NCI-H2171 (cell line): ENCODE measurements around the gene NABP2.
"Not testable (repeated sequence)": the region's sequence is repeated elsewhere in the genome, so short reads cannot be mapped to it uniquely, and the experiment has no call there.

Experiments used
- DNase-seq: peaks from one replicate; lab custom pipeline; 2025; lab: John Stamatoyannopoulos, UW

The NABP2 gene

DNA sequence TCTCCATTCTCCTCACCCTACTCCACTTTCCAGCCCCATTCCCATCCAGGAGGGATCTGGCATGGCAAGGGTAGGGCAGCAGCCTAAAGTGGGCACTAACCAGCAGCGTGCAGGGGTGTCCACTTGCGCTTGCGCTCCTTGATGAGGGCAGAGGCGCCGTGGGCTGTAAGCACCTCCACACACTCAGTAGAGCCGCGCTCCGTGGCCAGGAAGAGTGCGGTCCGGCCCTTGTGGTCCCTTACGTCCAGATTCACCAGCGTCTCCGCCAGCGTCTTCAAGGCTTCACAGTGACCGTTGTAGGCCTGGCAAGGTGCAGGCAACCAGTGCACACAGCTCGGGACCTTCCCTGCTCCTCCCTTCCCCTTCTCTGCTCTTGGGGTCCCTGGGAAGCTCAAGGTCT lies 23.8 kb downstream of the NABP2 start:
- DNase-seq, result no peak

DNA sequence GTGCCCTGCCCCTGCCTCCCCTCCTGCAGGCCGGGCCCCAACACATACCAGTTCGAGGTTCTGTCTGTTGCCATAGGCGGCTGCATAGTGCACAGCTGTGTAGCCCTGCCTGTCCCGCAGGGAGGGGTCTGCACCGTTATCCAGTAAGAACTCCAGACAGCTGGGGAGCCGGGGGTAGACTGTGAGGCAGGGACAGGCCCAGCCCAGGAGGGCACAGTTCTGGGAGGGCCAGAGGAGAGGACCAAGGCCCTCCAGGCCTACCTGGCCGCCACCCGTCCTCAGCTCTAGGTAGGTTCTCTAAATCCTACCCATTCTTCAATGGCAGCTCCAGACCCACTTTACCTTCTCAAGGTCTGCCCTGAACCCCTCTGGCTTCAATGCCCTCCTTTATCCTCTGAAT lies 24.6 kb downstream of the NABP2 start:
- no peak for DNase-seq

DNA sequence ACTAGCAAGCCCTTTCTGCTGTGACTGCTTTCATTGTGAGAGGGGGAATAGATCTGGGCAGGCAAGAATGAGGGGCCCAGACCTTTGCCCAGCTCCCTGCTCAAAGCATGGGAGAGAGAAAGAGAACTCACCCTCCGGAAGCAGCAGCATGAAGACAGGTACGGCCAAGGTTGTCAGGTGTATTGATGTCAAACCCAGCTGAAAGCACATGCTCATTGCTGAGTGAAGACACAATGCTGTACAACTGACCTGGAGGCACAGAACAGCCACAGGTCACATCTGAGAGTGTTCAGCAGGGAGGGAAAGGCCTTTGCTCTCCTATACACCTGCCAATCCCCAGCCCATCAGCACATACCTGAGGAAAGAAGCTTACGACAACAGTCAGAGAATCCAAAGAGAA lies 28.5 kb downstream of the NABP2 start:
- DNase-seq, result no peak

DNA sequence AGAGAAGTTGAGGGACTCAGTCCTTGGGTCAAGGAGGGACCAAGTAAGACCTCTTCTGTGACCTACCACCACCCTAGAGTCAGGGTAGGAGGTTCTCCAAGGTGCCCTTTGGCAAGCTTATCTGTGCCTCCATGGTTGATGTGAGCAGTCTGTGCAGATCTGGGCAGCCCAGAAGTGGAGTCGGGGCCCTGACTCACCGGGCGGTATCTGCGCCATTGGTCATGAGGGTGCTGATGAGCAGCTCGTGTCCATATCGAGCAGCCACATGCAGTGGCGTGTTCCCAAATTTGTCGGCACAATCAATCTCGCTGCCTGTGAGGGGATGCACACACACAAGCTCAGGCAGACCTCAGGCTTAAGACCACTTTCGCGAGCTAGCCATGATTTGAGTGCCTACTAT lies 28.9 kb downstream of the NABP2 start:
- DNase-seq, result no peak

DNA sequence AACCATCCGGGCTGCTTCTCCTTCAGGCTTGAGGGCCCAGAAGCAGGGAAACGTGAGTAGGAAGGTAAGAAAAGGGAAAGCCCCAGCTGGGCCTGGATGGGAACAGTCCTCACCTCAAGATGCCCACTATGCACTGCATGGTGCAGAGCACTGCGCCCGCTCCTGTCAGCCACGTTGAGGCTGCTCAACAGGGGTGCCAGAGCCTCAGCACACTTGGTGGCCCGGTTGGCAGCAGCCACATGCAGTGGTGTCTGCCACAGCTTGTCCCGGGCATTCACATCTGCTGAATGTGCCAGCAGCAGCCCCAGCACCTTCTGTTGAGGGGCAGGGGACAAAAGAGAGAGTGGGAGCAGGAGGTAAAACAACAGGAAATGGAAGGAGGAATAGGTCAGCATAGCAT lies 31.5 kb downstream of the NABP2 start:
- DNase-seq, result no peak

DNA sequence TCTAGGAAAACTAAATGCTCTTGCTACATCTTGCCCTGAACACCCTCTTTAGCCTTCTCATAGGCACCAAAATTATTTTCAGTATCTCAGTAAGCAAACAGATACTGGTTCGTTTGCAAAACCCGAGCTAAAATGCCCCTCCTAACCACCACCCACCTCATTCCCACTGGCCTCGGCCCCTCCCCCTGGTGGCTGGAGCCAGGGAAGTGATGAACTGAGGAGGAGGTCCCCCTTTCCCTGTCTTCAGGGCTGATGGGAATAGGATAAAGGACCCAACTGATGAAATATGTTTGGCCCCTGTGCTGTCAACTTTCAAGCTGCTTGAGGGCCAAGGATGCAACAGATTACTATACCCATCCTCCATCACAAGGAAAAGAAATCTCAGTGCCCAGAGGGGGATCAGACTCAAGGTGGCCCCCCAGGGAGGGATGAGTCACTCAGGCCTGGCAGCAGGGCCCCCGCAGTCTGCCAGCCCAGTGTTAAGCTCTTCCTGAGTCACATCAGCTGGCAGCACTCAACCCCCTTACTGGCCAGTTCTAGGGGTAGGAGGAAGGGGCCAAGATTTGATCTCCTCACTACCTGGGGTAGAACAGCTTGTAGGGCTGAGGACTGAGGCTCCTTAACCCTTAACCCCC lies 32.3 kb downstream of the NABP2 start:
- DNase-seq, result no peak

DNA sequence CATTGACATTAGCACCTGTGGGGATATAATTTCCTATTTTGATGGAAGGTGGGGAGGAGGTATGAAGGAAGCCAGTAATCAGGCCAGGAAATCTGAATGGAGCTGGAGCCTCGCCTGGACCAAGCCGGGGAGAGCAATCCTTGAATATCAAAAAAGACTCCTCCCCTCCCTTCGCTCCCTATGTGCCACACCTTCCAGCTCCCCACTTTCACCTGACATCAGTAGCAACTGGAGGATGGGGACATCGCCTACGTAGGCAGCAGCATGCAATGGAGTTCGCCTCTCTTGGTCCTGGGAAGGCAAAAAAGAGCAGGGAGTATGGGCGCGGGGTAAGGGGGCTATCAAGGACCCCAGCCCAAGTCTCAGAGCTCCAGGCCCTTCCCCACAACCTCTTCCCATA lies 32.9 kb downstream of the NABP2 start:
- DNase-seq, result no peak

DNA sequence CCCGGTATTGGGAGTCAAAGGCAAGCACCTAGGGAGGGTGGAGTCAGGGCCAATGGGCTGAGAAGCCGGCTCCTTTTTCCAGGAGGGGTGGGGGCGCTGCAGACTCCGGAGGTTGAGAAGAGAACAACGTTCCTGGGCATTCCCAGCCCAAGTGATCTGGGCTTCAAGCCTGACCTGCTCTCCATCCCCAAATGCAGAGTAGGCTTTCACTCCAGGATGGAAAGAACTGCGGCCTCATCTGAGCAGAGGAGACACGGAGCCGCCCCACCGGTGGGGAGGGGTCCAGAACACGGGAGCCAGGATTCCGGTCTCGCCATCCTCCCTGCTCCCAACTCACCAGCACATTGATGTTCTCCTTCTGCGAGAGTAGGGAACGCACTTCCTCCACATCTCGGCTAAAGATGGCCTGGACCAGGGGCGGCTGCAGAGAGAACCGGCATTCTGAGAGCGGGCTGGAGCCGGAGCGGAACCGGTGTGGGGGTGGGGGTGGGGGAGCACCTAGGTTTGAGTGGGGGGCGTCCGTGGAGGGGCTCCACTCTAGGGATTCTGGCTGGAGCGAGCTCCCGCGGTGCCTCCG lies 33.4 kb downstream of the NABP2 start:
- DNase-seq, result peak; percentile 22

DNA sequence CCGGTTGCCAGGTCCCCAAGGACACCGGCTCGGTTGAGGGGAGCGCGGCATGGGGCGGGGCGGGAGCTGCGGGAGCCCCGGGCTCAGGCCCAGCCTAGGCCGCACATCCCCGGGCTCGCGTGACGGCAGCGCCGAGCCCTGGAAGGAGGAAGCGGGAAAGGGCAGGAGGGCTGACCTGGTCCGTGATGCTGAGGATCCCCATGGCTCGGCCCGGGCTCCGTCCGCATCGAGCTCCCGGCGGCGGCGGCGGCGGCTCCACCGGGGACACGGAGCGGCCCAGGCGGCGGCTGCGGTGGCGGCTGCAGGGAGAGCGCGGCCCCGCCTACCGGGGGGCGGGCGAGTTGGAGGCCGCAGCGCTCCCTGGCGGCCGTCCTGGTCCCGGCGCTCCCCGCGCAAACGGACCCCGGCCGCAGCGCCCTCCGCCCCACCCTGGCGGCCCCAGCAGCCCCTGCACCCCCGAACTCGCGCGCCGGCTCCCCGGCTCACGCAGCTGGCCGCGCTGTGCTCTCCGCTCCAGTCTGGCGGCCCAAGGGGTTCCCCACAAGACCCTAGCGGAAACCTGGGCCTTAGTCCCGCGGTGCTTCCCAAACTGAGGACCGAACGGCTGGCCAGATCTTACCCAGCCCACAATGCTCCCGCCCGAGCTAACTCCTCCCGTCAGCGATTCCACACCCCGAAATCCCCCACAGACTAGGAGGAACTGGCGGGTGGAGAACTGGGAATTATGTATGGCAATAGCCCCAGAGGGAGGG lies 34.1 kb downstream of the NABP2 start, which contains the start of gene ANKRD52:
TSS of gene ANKRD52 (minus strand) at position 317 of the 752 bp plus-strand sequence. CDS start at position 202, 115 bp downstream.
- peak; percentile 74 for DNase-seq

DNA sequence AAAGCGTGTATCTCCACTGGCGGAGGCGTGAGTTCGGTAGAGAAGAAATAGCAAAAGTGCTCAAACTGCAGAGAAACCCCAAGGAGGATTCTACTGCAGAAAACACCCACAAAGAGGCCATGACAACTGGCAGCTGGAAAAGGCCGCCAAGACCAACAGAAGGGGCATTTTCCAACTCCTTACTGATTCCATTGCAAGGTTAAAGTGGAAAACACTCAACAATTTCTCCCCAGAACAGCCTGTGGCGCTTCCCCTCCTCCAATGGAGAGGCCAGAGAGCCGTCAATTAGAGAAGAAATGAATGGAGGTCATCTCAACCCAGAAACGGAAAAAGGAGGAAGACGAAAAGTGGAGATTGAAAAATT lies 34.7 kb downstream of the NABP2 start:
- DNase-seq, result no peak

DNA sequence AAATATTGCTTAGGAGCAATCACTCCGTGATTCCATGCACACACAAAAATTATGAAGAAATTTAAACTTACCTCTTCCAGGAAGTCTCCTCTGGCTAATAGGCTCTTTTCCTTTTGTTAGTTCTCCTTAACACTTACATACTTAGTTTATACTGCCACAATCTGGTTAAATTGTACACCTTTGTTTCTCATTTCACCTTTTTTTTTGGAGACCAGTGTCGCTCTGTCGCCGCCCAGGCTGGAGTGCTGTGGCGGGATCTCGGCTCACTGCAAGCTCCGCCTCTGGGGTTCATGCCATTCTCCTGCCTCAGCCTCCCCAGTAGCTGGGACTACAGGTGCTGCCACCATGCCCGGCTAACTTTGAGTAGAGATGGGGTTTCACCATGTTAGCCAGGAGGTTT lies 36.2 kb downstream of the NABP2 start:
- no peak for DNase-seq

DNA sequence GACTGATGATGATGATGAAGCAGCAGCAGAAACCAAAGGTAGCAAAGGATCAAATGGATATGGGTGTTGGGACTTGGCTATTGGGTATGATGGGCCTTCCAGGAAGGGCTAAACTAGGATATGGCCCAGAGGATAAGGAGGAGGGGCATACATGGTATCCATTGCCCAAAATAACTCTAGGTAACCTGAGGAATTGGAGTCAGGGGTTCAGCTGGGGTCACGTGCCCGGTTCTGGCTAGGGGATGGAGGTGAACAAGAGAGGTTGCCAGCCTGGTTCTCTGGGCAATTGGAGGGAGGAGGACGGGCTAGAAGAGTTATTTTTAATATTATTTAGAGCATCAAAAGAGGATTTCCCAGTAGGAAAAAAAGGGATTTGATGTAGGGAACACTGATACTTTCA lies 36.8 kb downstream of the NABP2 start:
- no peak for DNase-seq

DNA sequence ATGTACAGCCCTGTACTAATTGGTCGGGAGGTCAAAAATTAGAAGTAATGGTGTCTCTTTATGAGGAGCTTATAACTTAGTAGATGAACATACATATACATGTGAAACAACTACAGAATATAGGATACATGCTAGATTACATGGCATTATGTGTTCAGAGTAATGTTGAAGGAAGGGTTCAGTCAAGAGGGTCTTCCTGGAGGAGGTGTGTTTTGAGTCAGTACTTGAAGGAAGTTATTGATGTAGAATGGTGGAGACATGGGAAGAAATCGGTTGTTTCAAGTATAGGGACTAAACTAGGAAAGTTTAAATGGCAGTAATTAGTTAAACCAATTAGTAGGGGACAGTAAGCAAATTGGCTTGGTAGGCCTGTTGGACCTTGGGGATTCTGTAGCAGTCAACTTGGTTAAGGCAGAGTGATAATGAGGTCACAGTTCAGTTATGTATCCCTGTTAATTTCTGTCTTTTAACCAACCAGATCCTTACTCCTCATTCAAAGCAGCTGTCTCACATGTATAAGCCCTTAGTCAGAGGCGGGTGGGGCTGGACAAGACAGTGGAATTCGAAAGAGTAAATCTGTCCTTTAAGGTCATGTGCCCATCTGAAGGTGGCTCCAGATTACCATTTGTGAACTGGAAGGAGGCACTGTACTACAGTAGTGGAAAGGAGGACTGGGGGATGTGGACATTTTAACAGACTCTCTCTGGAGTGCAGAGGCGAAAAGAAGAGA lies 37.5 kb downstream of the NABP2 start:
- no peak for DNase-seq

DNA sequence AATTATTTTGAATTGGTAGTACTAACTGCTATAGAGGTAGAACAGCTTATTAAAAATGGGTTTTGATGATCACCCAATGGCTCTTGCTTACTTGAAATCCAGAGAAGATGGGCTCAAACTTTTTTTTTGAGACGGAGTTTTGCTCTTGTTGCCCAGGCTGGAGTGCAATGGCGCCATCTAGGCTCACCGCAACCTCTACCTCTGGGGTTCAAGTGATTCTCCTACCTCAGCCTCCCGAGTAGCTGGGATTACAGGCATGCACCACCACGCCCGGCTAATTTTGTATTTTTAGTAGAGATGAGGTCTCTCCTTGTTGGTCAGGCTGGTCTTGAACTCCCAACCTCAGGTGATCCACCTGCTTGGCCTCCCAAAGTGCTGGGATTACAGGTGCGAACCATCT lies 38.8 kb downstream of the NABP2 start:
- DNase-seq, result not testable (repeated sequence)

DNA sequence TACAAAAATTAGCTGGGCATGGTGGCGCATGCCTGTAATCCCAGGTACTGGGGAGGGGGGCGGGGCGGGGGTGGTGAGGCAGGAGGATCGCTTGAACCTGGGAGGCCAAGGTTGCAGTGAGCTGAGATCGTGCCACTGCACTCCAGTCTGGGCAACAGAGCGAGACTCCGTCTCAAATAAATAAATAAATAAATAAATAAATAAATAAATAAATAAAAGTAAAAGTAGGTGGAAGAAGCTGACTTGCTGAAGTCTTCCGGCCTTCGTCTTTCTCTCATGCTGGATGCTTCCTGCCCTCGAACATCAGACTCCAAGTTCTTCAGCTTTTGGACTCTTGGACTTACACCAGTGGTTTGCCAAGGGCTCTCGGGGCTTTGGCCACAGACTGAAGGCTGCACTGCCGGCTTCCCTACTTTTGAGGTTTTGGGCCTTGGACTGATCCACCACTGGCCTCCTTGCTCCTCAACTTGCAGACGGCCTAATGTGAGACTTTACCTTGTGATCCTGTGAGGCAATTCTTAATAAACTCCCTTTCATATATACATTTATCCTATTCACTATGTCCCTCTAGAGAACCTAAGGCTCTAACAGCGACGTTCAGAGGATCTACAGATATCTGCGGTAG lies 42.0 kb downstream of the NABP2 start:
- not testable (repeated sequence) for DNase-seq

DNA sequence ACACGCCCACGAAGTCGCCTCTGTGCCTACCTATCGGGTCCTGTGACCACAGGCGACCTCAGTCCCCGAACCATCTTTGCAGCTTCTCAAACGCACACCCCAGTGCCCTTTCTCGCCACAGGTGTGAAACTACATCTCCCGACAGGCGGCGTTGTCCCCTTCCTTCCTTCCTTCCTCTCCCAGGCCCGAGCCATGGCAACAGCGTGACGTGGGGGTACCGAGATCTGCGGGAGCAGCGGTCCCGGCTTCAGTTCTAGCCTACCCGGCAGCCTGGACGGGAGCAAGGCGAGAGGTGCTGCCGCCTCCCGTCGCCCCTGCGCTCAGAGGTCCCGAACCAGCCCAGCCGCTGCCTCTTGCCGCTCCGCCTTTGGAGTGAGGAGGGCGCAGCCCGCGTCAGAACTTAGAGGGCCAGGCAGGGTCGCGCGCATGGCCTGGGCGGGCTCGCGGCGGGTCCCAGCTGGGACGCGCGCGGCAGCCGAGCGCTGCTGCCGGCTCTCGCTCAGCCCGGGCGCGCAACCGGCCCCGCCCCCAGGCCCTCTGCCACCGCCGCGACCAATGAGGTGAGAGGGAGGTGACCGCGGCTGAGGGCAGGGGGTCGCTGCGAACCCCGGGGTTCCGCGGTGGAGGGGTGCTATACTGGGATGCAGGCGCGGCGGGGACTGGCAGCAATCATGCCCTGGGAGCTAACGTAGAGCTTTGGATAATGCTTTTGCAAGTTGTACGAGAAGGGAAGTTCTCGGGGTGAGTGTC lies 42.7 kb downstream of the NABP2 start, which contains the start of gene COQ10A:
TSS of gene COQ10A (plus strand) at position 250 of the 750 bp plus-strand sequence. CDS start at position 427, 177 bp downstream.
- peak; percentile 82 for DNase-seq

DNA sequence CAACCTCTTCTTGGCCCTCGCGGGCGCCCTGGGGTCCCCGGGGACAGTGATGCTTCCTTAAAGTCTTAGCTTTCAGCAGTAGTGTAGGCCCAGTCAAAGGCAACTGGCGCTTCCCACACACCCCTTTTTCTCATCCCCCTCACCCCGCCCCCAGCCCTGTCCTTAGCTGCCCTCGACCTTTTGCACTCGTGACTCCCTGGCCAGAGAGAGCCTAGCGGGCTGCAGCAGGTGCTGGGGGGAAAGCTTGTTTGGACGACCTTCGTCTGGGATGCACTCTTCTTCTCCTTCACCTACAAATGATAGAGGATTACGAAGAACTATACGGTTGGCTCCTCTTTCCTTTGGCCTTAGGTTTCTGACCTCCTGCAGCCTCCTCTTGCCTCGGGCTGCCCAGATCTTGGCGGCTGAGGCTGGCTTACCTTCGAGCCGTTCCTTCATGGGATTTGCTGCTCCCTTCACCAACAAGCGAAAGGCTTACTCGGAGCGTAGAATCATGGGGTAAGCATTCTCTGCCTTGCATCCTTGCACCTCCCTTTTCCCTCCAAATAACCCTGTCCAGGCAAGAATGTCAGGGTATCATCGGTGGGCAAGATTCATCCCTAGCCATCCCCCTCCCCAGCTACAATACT lies 43.4 kb downstream of the NABP2 start:
- DNase-seq, result no peak

DNA sequence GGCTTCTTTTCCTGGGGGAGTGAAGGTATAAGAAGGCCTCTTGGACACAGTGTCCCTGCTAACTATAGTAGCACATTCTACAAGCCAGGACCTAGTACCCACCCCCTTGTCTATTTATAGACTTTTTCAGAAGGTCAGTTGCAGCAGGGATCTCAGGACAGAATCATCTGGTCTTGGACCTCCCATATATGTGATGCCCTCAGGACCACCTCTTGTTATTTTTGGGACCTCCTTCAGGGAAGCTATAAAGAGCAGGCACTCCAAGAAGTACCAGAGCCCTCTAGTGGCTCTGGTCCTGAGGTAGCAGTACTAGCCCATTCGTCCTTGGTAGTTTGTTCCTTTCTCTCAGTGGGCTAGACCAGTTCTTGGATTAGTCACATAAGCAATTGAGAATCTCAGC lies 46.9 kb downstream of the NABP2 start:
- DNase-seq, result no peak

DNA sequence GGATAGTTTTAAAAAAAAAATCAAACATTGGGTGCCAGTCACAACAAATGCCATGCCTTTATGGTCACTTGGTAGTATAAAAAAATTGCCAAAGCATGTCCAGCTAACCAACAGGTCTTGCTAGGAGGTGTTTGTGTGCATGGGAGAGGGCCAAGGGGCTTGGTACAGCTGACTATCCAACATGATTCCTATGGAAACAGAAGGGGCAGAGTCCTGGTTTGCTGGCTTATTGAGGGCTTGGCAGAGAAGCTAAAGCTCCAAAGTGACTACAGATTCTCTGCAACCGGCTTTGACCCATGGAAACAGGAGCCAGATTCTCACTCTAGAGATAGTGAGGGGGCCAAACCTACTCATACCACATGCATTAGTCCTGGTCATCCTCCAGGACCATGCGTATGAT lies 48.3 kb downstream of the NABP2 start:
- DNase-seq, result not testable (repeated sequence)

DNA sequence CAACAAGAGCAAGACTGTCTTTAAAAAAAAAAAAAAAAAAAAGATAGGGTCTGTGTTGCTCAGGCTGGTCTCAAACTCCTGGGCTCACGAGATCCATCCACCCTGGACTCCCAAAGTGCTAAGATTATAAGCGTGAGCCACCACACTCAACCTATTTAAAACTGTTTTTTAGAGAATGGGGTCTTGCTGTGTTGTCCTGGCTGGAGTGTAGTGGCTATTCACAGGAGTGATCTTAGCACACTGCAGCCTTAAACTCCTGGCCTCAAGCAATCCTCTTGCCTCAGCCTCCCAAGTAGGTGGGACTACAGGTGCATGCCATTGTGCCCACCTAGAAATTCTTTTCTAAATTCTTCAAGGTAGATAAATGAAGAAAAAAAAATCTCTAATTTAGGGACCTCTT lies 50.2 kb downstream of the NABP2 start:
- no peak for DNase-seq

DNA sequence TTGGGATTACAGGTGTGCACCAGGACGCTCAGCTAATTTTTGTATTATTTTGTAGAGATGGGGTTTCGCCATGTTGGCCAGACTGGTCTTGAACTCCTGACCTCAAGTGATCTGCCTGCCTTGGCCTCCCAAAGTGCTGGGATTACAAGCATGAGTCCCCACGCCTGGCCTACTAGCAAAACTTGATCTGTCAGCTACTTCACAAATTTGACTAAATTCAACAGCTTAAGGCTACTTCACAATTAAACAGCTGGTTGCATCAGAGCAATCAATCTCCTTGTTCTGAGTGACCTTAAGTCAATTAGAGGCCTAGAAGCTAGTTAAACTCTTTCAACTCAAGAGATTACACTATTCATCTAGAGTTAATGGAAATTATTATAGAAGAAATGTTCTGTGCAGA lies 54.8 kb downstream of the NABP2 start:
- no peak for DNase-seq
